Ishikawa (cell line): ENCODE measurements around the gene RGS6.

Source experiments
- CEBPB ChIP-seq: IDR thresholded peaks from 2 replicates; pipeline ENCODE4 v1.6.1; 2012
- CREB1 ChIP-seq: IDR thresholded peaks from 2 replicates; pipeline ENCODE4 v1.6.1; 2012; ENCODE audit warnings: low read depth
- EGR1 ChIP-seq: IDR thresholded peaks from 2 replicates; pipeline ENCODE4 v1.6.1; 2012
- EP300 ChIP-seq: IDR thresholded peaks from 2 replicates; pipeline ENCODE4 v1.6.1; 2012; ENCODE audit warnings: borderline replicate concordance
- FOXM1 ChIP-seq: IDR thresholded peaks from 2 replicates; pipeline ENCODE4 v1.6.1; 2012; ENCODE audit warnings: low read depth, borderline replicate concordance
- MAX ChIP-seq: IDR thresholded peaks from 2 replicates; pipeline ENCODE4 v1.6.1; 2012
- NFIC ChIP-seq: IDR thresholded peaks from 2 replicates; pipeline ENCODE4 v1.6.1; 2012
- RAD21 ChIP-seq: IDR thresholded peaks from 2 replicates; pipeline ENCODE4 v1.6.1; 2012; ENCODE audit warnings: low read depth
- REST ChIP-seq: IDR thresholded peaks from 2 replicates; pipeline ENCODE4 v1.6.1; 2012; ENCODE audit warnings: low read depth, mild to moderate bottlenecking
- TAF1 ChIP-seq: IDR thresholded peaks from 2 replicates; pipeline ENCODE4 v1.6.1; 2012; ENCODE audit warnings: low read depth, mild to moderate bottlenecking
- TCF12 ChIP-seq: IDR thresholded peaks from 2 replicates; pipeline ENCODE4 v1.6.1; 2012; ENCODE audit warnings: low read depth
- TEAD4 ChIP-seq: IDR thresholded peaks from 2 replicates; pipeline ENCODE4 v1.6.1; 2012
- YY1 ChIP-seq: IDR thresholded peaks from 2 replicates; pipeline ENCODE4 v1.6.1; 2012; ENCODE audit warnings: low read depth
- ZBTB7A ChIP-seq: IDR thresholded peaks from 2 replicates; pipeline ENCODE4 v1.6.1; 2012; ENCODE audit warnings: low read depth
- TF ChIP-seq, protein P1 (sequence below): IDR thresholded peaks from 2 replicates; pipeline ENCODE4 v1.6.1; 2012

RGS6 gene

DNA sequence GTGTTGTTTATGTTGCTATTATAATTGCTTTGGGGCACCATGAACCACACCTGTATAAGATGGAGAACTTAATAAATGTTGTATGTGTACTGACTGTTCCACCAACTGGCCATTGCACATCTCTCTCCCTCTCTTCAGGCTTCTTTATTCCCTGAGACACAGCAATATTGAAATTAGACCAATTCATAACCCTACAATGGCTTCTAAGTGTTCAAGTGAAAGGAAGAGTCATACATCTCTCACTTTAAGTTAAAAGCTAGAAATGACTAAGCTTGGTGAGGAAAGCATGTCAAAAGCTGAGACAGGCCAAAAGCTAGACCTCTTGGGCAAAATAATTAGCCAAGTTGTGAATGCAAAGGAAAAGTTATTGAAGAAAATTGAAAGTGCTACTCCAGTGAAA lies 373.3 kb downstream of the RGS6 start:
- TF ChIP-seq, protein P1, sequence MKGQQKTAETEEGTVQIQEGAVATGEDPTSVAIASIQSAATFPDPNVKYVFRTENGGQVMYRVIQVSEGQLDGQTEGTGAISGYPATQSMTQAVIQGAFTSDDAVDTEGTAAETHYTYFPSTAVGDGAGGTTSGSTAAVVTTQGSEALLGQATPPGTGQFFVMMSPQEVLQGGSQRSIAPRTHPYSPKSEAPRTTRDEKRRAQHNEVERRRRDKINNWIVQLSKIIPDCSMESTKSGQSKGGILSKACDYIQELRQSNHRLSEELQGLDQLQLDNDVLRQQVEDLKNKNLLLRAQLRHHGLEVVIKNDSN, result no peak
- TF ChIP-seq EGR1 (no peak), FOXM1 (no peak)

GRCh38 chr14:72308967-72309485 lies 376.8 kb downstream of the RGS6 start:
- TF ChIP-seq FOXM1, result no peak
- no peak for TF ChIP-seq REST
- no peak for TF ChIP-seq YY1
- TF ChIP-seq RAD21, result no peak
- no peak for TF ChIP-seq TEAD4
- TF ChIP-seq, protein P1, result no peak
- no peak for TF ChIP-seq CEBPB
- no peak for TF ChIP-seq ZBTB7A
- no peak for TF ChIP-seq MAX
- TF ChIP-seq EP300, result no peak
- no peak for TF ChIP-seq EGR1
- TF ChIP-seq TCF12, result no peak
- TF ChIP-seq CREB1, result no peak

GRCh38 chr14:72311116-72311515 lies 378.9 kb downstream of the RGS6 start:
- TF ChIP-seq, protein P1, result no peak
- TF ChIP-seq TEAD4 (no peak), EP300 (no peak), FOXM1 (no peak)

- TF ChIP-seq REST (no peak), TAF1 (no peak), YY1 (no peak), RAD21 (no peak), NFIC (no peak), TEAD4 (no peak), TCF12 (no peak), EGR1 (no peak), CREB1 (no peak), FOXM1 (no peak), MAX (no peak), ZBTB7A (no peak), CEBPB (no peak)
- TF ChIP-seq, protein P1, result no peak
Measured at GRCh38 chr14:72311516-72311915, 379.3 kb downstream of the RGS6 start.

DNA sequence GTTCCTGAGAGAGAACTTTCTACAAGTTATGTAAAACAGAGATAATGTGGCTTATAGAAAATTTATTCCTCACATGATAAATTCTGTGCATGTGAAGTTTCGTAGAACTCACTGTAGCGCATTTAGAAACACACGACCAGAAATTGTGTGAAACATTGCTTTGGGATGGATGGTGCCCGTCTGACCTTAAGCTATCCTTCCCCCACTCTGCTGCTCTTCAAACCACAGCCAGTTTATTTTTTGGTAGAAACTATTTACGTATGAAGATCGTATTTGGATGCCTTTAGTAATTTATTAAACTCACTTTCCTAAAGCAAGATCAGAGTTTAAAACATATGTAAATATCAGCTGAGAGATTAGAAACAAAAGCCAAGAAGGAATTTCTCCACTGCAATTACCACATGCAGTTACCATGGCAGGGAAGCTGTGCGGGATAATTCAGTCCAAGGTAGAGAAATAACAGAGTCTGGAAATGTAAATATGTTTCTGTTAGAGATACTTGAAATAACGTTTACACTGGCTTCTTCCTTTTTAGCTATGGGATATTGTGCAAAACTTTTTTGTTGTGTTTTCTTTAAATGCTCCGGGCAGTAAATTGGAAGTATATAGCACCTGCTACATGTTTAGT lies 382.7 kb downstream of the RGS6 start:
- no peak for TF ChIP-seq ZBTB7A
- no peak for TF ChIP-seq MAX
- no peak for TF ChIP-seq EP300
- TF ChIP-seq REST, result no peak
- TF ChIP-seq TCF12, result no peak
- no peak for TF ChIP-seq YY1
